Neural crest cell (in vitro differentiated cells): ENCODE measurements around the gene TEX29. TPM values are rescaled to one million over a fixed set of nuclear protein-coding genes. Genes with fewer than 3 reads are reported as not detected.

Source experiments
- DNase-seq: peaks from one replicate; pipeline ENCODE4 v3.0.0; 2021; ENCODE audit warnings: low read depth, mixed read lengths, low spot score
- H3K27ac Mint-ChIP-seq: one replicate; pipeline ENCODE4 v1.8.0; 2021; ENCODE audit warnings: mild to moderate bottlenecking, mixed read lengths; ENCODE audit not compliant: unreplicated experiment
- H3K27me3 Mint-ChIP-seq: 2 replicates; pipeline ENCODE4 v1.8.0; 2021; ENCODE audit warnings: low read depth, mild to moderate bottlenecking, mixed read lengths
- H3K36me3 Mint-ChIP-seq: 2 replicates; pipeline ENCODE4 v1.8.0; 2021; ENCODE audit warnings: low read depth, mild to moderate bottlenecking, mixed read lengths
- H3K4me1 Mint-ChIP-seq: 2 replicates; pipeline ENCODE4 v1.8.0; 2021; ENCODE audit warnings: mixed read lengths
- H3K4me3 Mint-ChIP-seq: one replicate; pipeline ENCODE4 v1.8.0; 2021; ENCODE audit warnings: mild to moderate bottlenecking, mixed read lengths
- H3K9me3 Mint-ChIP-seq: 2 replicates; pipeline ENCODE4 v1.8.0; 2021; ENCODE audit warnings: mixed read lengths
- total RNA-seq: library from RNA; stranded (reverse); gene quantifications from 2 replicates; pipeline ENCODE4 v1.2.1, GENCODE V29; 2021
- TF ChIP-seq, protein P1 (sequence below): fragments of 200-600 bp; sonication (generic); conservative IDR thresholded peaks from 2 replicates; pipeline ENCODE4 v1.5.0; 2021; ENCODE audit warnings: antibody characterized with exemption, mild to moderate bottlenecking

Gene TEX29
- total RNA-seq, 1 donor from 2014 or later = not detected

DNA sequence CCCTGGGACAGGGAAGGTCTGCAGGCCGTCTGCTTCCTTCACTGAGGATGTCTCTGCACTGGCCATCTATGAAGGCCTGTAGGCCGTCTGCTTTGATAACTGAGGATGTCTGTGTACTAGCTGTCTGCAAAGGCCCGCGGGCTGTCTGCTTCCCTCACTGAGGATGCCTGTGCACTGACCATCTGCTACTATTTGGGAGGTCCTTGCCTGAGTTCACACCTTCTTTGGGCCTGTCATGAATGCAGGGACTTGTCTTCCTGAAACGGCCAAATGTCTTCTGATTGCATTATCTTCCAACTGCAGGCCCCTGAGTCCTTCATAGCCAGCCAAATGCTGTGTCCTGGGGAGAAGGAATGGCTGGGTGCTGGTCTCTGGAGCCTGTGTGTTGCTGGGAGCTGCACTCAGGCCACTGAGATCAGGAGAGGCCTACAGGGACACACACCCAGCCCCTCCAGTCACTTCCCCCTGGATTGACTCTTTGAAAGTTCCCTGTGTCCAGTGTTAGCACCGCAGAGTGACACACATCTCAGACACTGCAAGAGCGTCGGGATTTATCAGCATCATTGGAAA is 72.9 kb downstream of the TEX29 start:
- TF ChIP-seq, protein P1, sequence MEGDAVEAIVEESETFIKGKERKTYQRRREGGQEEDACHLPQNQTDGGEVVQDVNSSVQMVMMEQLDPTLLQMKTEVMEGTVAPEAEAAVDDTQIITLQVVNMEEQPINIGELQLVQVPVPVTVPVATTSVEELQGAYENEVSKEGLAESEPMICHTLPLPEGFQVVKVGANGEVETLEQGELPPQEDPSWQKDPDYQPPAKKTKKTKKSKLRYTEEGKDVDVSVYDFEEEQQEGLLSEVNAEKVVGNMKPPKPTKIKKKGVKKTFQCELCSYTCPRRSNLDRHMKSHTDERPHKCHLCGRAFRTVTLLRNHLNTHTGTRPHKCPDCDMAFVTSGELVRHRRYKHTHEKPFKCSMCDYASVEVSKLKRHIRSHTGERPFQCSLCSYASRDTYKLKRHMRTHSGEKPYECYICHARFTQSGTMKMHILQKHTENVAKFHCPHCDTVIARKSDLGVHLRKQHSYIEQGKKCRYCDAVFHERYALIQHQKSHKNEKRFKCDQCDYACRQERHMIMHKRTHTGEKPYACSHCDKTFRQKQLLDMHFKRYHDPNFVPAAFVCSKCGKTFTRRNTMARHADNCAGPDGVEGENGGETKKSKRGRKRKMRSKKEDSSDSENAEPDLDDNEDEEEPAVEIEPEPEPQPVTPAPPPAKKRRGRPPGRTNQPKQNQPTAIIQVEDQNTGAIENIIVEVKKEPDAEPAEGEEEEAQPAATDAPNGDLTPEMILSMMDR = no peak
- H3K9me3 Mint-ChIP-seq = no peaks in the 10 kb centered on the region
- no peak overlapping the region for H3K27ac Mint-ChIP-seq
- DNase-seq = no peak
- H3K4me1 Mint-ChIP-seq = no peaks in the 10 kb centered on the region
- no peaks in the 10 kb centered on the region for H3K36me3 Mint-ChIP-seq
- peaks cover under 1% of the 10 kb centered on the region for H3K27me3 Mint-ChIP-seq
- H3K4me3 Mint-ChIP-seq = no peak overlapping the region

Other genes starting within 250 kb of the TEX29 start
- 77.3 and 85.3 TPM in 2 replicates for gene ARHGEF7, start 205.3 kb upstream of the TEX29 start, total RNA-seq